ENCODE data around the gene CLHC1.
"Not testable (repeated sequence)": the region's sequence is repeated elsewhere in the genome, so short reads cannot be mapped to it uniquely, and the experiment has no call there.

The CLHC1 gene

DNA sequence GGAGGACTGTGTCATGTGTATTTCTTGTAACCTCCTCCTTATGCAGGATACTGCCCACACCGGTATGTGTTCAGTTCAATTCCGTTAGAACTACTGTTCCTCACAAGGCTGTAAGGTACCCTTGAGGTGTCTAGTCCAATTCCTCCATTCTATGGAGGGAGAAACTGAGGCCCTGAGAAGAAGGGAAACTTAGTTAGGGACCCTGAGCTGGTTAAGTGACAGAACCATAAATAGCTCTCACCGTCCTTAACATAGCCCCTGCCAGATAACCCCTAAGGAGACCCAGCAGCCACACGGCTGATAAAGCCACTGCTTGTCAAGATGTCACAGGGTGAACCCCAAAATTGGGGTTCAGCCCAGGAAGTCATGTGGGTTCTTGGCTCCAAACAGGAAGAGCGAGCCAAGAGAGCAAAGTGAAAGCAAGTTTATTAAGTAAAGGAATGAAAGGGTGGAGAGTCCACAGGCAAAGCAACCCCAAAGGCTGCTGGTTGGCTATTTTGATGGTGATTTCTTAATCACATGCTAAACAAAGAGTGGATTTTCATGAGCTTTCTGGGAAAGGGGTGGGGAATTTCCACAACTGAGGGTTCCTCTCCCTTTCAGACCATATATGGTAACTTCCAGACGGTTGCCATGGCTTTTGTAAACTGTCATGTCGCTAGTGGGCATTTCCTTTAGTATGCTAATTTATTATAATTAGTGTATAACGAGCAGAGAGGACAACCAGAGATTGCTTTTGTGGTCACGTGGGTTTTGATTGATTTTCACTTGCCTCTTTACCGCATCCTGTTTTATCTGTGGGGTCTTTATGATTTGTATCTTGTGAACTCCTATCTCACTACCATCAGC, 98.4 kb downstream of the CLHC1 start:
- peak; percentile 32 for DNase-seq

DNA sequence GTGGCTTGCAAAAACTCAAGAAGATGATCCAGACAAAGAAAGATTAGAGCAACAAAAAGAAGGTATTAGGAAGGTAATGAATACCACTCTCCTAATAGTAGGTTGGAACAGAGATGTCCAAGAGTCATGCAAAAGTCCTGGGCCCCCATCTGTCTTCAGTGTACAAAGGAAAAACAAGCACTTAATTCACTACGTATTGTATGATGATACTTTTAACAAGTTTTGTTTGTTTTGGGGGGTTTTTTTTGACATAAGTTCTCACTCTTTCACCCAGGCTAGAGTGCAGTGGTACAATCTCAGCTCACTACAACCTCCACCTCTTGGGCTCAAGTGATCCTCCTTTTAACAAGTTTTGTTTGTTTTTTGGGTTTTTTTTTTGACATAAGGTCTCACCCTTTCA, 101.2 kb downstream of the CLHC1 start:
- DNase-seq: no peak

DNA sequence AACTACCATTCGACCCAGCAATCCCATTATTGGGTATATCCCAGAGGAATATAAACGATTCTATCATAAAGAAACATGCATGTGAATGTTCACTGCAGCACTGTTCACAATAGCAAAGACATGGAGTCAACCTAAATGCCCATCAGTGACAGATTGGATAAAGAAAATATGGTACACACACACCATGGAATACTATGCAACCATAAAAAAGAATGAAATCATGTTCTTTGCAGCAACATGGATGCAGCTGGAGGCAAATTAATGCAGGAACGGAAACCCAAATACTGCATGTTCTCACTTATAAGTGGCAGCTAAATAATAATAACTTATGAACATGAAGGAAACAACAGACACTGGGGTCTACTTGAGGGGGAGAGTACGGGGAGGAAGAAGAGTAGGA, 105.5 kb downstream of the CLHC1 start:
- not testable (repeated sequence) for DNase-seq
